H9 (cell line): Measurements from ENCODE around the gene SMARCC2. TPM values are rescaled to one million over a fixed set of nuclear protein-coding genes. Genes with fewer than 3 reads are reported as not detected.

Experiments used
- DNase-seq: peaks from one replicate; pipeline ENCODE4 v3.0.0-alpha.2; 2017
- H2AFZ ChIP-seq: one replicate; pipeline ENCODE4 v1.6.1; 2013; ENCODE audit warnings: mild to moderate bottlenecking, low read length, control low read depth, moderate library complexity
- H2AK5ac ChIP-seq: 2 replicates; pipeline ENCODE4 v1.6.1; 2013; ENCODE audit warnings: low read length, control low read depth, mixed read lengths; ENCODE audit not compliant: insufficient read length
- H2BK120ac ChIP-seq: one replicate; pipeline ENCODE4 v1.6.1; 2013; ENCODE audit warnings: low read depth, mild to moderate bottlenecking, low read length, control low read depth, inconsistent platforms; ENCODE audit not compliant: poor library complexity, severe bottlenecking
- H2BK12ac ChIP-seq: 2 replicates; pipeline ENCODE4 v1.6.1; 2013; ENCODE audit warnings: low read length, control low read depth, mixed read lengths, low read depth; ENCODE audit not compliant: insufficient read length
- H2BK15ac ChIP-seq: 2 replicates; pipeline ENCODE4 v1.6.1; 2013; ENCODE audit warnings: low read depth, low read length, control low read depth
- H2BK20ac ChIP-seq: one replicate; pipeline ENCODE4 v1.6.1; 2013; ENCODE audit warnings: low read depth, mild to moderate bottlenecking, low read length, control low read depth, inconsistent platforms; ENCODE audit not compliant: poor library complexity, severe bottlenecking
- H2BK5ac ChIP-seq: 2 replicates; pipeline ENCODE4 v1.6.1; 2013; ENCODE audit warnings: low read length, control low read depth, mixed read lengths; ENCODE audit not compliant: insufficient read length
- H3K14ac ChIP-seq: 2 replicates; pipeline ENCODE4 v1.6.1; 2013; ENCODE audit warnings: low read length, control low read depth; ENCODE audit not compliant: insufficient read depth
- H3K18ac ChIP-seq: 2 replicates; pipeline ENCODE4 v1.6.1; 2013; ENCODE audit warnings: low read depth, mild to moderate bottlenecking, mixed read lengths, low read length, control low read depth; ENCODE audit not compliant: insufficient read length
- H3K23ac ChIP-seq: 2 replicates; pipeline ENCODE4 v1.6.1; 2013; ENCODE audit warnings: low read length, control low read depth, mixed read lengths, low read depth; ENCODE audit not compliant: insufficient read length
- H3K23me2 ChIP-seq: 2 replicates; pipeline ENCODE4 v1.6.1; 2013; ENCODE audit warnings: low read depth, mild to moderate bottlenecking, mixed read lengths, low read length, control low read depth; ENCODE audit not compliant: insufficient read length, poor library complexity, severe bottlenecking
- H3K27ac ChIP-seq: 2 replicates; pipeline ENCODE4 v1.5.1; 2013; ENCODE audit warnings: low read length, control low read depth, mixed read lengths, low read depth; ENCODE audit not compliant: insufficient read length
- H3K27me3 ChIP-seq: 2 replicates; pipeline ENCODE4 v1.6.1; 2013; ENCODE audit warnings: low read length, control low read depth, inconsistent platforms; ENCODE audit not compliant: insufficient read depth
- H3K4ac ChIP-seq: 2 replicates; pipeline ENCODE4 v1.6.1; 2013; ENCODE audit warnings: low read depth, mild to moderate bottlenecking, control low read depth, inconsistent platforms, low read length, moderate library complexity
- H3K4me1 ChIP-seq: 2 replicates; pipeline ENCODE4 v1.6.1; 2013; ENCODE audit warnings: low read length, control low read depth, inconsistent platforms; ENCODE audit not compliant: insufficient read depth
- H3K4me2 ChIP-seq: 2 replicates; pipeline ENCODE4 v1.6.1; 2013; ENCODE audit warnings: low read length, control low read depth, mixed read lengths; ENCODE audit not compliant: insufficient read length, insufficient read depth
- H3K56ac ChIP-seq: 2 replicates; pipeline ENCODE4 v1.6.1; 2013; ENCODE audit warnings: low read depth, mild to moderate bottlenecking, mixed read lengths, low read length, control low read depth; ENCODE audit not compliant: insufficient read length
- H3K79me1 ChIP-seq: 2 replicates; pipeline ENCODE4 v1.6.1; 2013; ENCODE audit warnings: low read depth, mild to moderate bottlenecking, moderate library complexity, low read length, control low read depth, inconsistent platforms; ENCODE audit not compliant: insufficient read depth, poor library complexity, severe bottlenecking
- H3K79me2 ChIP-seq: 2 replicates; pipeline ENCODE4 v1.6.1; 2013; ENCODE audit warnings: low read length, control low read depth, inconsistent platforms; ENCODE audit not compliant: insufficient read depth
- H3K9ac ChIP-seq: 2 replicates; pipeline ENCODE4 v1.6.1; 2013; ENCODE audit warnings: low read length, control low read depth, mixed read lengths; ENCODE audit not compliant: insufficient read length; ENCODE audit errors: extremely low read depth
- H3K9me3 ChIP-seq: one replicate; pipeline ENCODE4 v1.6.1; 2013; ENCODE audit warnings: low read depth, low read length, inconsistent platforms; ENCODE audit not compliant: control insufficient read depth
- H3T11ph ChIP-seq: one replicate; pipeline ENCODE4 v1.6.1; 2013; ENCODE audit warnings: mild to moderate bottlenecking, low read length, control low read depth, inconsistent platforms
- H4K20me1 ChIP-seq: one replicate; pipeline ENCODE4 v1.6.1; 2013; ENCODE audit not compliant: control insufficient read depth, insufficient read length, insufficient read depth
- H4K5ac ChIP-seq: 2 replicates; pipeline ENCODE4 v1.6.1; 2013; ENCODE audit warnings: low read depth, mild to moderate bottlenecking, mixed read lengths, low read length, control low read depth; ENCODE audit not compliant: insufficient read length
- H4K8ac ChIP-seq: replicated peaks from 2 replicates; pipeline ENCODE4 v1.6.1; 2013; ENCODE audit warnings: low read length, control low read depth, mixed read lengths, low read depth; ENCODE audit not compliant: insufficient read length
- H4K91ac ChIP-seq: 2 replicates; pipeline ENCODE4 v1.6.1; 2013; ENCODE audit warnings: low read depth, mild to moderate bottlenecking, moderate library complexity, mixed read lengths, low read length, control low read depth; ENCODE audit not compliant: insufficient read length
- H3K27ac Mint-ChIP-seq, 3 experiments: 2 replicates in 2 of 3; 3 replicates in 1 of 3; pipeline ENCODE4 v1.8.0; 2020 to 2021; ENCODE audit warnings: mixed read lengths in 3 of 3, mild to moderate bottlenecking in 1 of 3, moderate library complexity in 1 of 3
- H3K27me3 Mint-ChIP-seq: 2 replicates; pipeline ENCODE4 v1.8.0; 2021; ENCODE audit warnings: low read depth, mild to moderate bottlenecking, moderate library complexity, mixed read lengths
- H3K36me3 Mint-ChIP-seq, 3 experiments: 2 replicates in 2 of 3; 3 replicates in 1 of 3; pipeline ENCODE4 v1.8.0; 2020 to 2021; ENCODE audit warnings: low read depth in 3 of 3, mixed read lengths in 3 of 3; ENCODE audit not compliant: insufficient read depth in 1 of 3
- H3K4me1 Mint-ChIP-seq, 2 experiments: 2 replicates each; pipeline ENCODE4 v1.8.0; 2020; ENCODE audit warnings: mixed read lengths in 2 of 2
- H3K4me3 Mint-ChIP-seq, 2 experiments: 2 replicates in 1 of 2; 3 replicates in 1 of 2; pipeline ENCODE4 v1.8.0; 2020 to 2021; ENCODE audit warnings: mild to moderate bottlenecking in 2 of 2, mixed read lengths in 2 of 2, moderate library complexity in 1 of 2
- H3K9me3 Mint-ChIP-seq, 2 experiments: 2 replicates in 1 of 2; 3 replicates in 1 of 2; pipeline ENCODE4 v1.8.0; 2020; ENCODE audit warnings: mild to moderate bottlenecking in 2 of 2, mixed read lengths in 2 of 2, moderate library complexity in 1 of 2
- whole genome bisulfite sequencing: extraction: QIAGEN DNeasy Blood & Tissue Kit; methylation state at CpG from one replicate; pipeline ENCODE4 v1.1.7; 2013; ENCODE audit warnings: missing lambda C conversion rate, low lambda C conversion rate, mixed read lengths; ENCODE audit not compliant: insufficient read length; ENCODE audit errors: extremely low coverage; 5-methylcytosine and 5-hydroxymethylcytosine counted together
- total RNA-seq: library from RNA; stranded (reverse); gene quantifications from 2 replicates; pipeline ENCODE4 v1.2.1, GENCODE V29; 2021
- TF ChIP-seq, protein P1 (sequence below): fragments of 200-600 bp; sonication (generic); conservative IDR thresholded peaks from 3 replicates; pipeline ENCODE4 v1.8.0; 2021; ENCODE audit warnings: antibody characterized with exemption, mild to moderate bottlenecking

The SMARCC2 gene
- total RNA-seq, 1 experiment from 2014 or later, result 86.9 TPM

DNA sequence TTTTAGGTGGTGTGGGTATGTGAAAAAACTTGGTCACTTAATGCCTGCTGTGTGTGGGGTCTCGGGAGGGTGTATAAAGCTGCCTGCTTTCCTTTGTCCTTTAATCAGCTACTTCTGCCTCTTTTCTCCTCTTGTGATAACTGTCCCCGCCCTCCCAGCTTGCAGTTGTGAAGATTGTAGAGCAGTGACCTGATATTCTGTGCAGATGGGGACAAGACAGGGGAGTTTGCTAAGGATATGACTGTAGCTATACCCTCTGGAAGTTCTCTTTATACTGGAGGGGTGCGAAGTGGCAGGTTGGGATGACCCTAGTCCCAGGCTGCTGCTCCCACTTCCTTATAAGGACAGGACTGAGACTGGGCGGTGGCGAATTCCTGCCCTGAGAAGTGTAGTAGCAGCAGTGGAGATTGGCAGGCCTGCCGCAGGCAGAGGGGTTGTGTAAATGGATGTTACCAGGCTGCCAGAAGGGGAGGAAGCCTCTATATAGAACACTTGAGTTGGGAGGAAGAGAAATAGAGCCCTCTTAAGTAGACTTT lies 30.3 kb downstream of the SMARCC2 start:
- Mint-ChIP-seq H3K36me3 (peaks cover 64 to 76% (median 70%) of the 10 kb centered on the region in 3 experiments), H3K9me3 (peaks cover 0 to 4% of the 10 kb centered on the region in 2 experiments; a peak in 3 of 5 replicates), H3K4me1 (peaks cover 53 to 71% of the 10 kb centered on the region in 2 experiments), H3K4me3 (peak overlapping the region; percentile 93 to 96), H3K27me3 (peaks cover 10% of the 10 kb centered on the region; the same call in 1 of the 2 replicates), H3K27ac (peak overlapping the region; percentile 96 to 98 (median 97))
- H2BK5ac ChIP-seq, result no peak overlapping the region
- peak overlapping the region; percentile 80 for H3K4me2 ChIP-seq
- no peak overlapping the region for H4K91ac ChIP-seq
- H2BK15ac ChIP-seq, result no peak overlapping the region
- no peak overlapping the region for H2BK20ac ChIP-seq
- peak overlapping the region; percentile 92; the same call in 1 of the 2 replicates for H3K14ac ChIP-seq
- H3K79me2 ChIP-seq, result peaks cover 3% of the 10 kb centered on the region; the same call in 1 of the 2 replicates
- peaks cover 2% of the 10 kb centered on the region for H3K79me1 ChIP-seq
- no peak overlapping the region for H2BK12ac ChIP-seq
- H4K5ac ChIP-seq, result no peak overlapping the region
- H3K4me1 ChIP-seq, result peaks cover 5% of the 10 kb centered on the region; the same call in 1 of the 2 replicates
- H3T11ph ChIP-seq, result no peak overlapping the region
- no peak overlapping the region for H2AK5ac ChIP-seq
- H3K9ac ChIP-seq, result peak overlapping the region; percentile 98
- H2BK120ac ChIP-seq, result no peak overlapping the region
- peak overlapping the region; percentile 81 for H3K18ac ChIP-seq
- H3K9me3 ChIP-seq, result no peaks in the 10 kb centered on the region
- TF ChIP-seq, protein P1, sequence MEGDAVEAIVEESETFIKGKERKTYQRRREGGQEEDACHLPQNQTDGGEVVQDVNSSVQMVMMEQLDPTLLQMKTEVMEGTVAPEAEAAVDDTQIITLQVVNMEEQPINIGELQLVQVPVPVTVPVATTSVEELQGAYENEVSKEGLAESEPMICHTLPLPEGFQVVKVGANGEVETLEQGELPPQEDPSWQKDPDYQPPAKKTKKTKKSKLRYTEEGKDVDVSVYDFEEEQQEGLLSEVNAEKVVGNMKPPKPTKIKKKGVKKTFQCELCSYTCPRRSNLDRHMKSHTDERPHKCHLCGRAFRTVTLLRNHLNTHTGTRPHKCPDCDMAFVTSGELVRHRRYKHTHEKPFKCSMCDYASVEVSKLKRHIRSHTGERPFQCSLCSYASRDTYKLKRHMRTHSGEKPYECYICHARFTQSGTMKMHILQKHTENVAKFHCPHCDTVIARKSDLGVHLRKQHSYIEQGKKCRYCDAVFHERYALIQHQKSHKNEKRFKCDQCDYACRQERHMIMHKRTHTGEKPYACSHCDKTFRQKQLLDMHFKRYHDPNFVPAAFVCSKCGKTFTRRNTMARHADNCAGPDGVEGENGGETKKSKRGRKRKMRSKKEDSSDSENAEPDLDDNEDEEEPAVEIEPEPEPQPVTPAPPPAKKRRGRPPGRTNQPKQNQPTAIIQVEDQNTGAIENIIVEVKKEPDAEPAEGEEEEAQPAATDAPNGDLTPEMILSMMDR, result no peak
- peaks cover 15% of the 10 kb centered on the region for H3K23me2 ChIP-seq
- DNase-seq, result peak; percentile 86
- H3K56ac ChIP-seq, result no peak overlapping the region
- H4K8ac ChIP-seq, result no peak overlapping the region
- H3K27me3 ChIP-seq, result no peaks in the 10 kb centered on the region
- no peaks in the 10 kb centered on the region for H4K20me1 ChIP-seq
- H3K4ac ChIP-seq, result no peak overlapping the region; the same call in 1 of the 2 replicates
- peak overlapping the region; percentile 3 for H3K27ac ChIP-seq
- H3K23ac ChIP-seq, result no peak overlapping the region
- no CpG with 5 or more reads among the region's 6 CpGs for WGBS
- no peak overlapping the region for H2AFZ ChIP-seq
